Activated naive CD8-positive, alpha-beta T cell treated with anti-CD3 and anti-CD28 coated beads, Interleukin-2, amount 10 ng/mL, durations not matched to agents 7 days and 5 days (primary cell): Measurements from ENCODE around the gene TAF1A. TPM values are rescaled to one million over a fixed set of nuclear protein-coding genes. Genes with fewer than 3 reads are reported as not detected.

Experiments
- ATAC-seq: fragments of 150-1000 bp; cut with Tn5 transposase; one replicate; pipeline ENCODE4 v1.10.0; 2021; ENCODE audit warnings: low read depth, moderate library complexity
- POLR2A ChIA-PET: fragments of 350-600 bp; sonication (Branson Sonifier 250); formaldehyde crosslinking; loops from one replicate; lab custom pipeline; 2021; ENCODE audit warnings: antibody characterized with exemption; lab: Charles Lee
- DNase-seq: peaks from one replicate; pipeline ENCODE4 v3.0.0; 2021
- H3K27ac Mint-ChIP-seq: one replicate; pipeline ENCODE4 v1.8.0; 2022; ENCODE audit warnings: mild to moderate bottlenecking, mixed read lengths
- H3K27me3 Mint-ChIP-seq: one replicate; pipeline ENCODE4 v1.8.0; 2022; ENCODE audit warnings: mild to moderate bottlenecking, moderate library complexity, mixed read lengths
- H3K36me3 Mint-ChIP-seq: one replicate; pipeline ENCODE4 v1.8.0; 2021; ENCODE audit warnings: mild to moderate bottlenecking, mixed read lengths
- H3K4me1 Mint-ChIP-seq: one replicate; pipeline ENCODE4 v1.8.0; 2021; ENCODE audit warnings: mixed read lengths
- H3K4me3 Mint-ChIP-seq: one replicate; pipeline ENCODE4 v1.8.0; 2022; ENCODE audit warnings: mild to moderate bottlenecking, moderate library complexity, mixed read lengths
- H3K9me3 Mint-ChIP-seq: one replicate; pipeline ENCODE4 v1.8.0; 2021; ENCODE audit warnings: mixed read lengths
- total RNA-seq, 2 experiments: library from RNA; stranded (reverse); gene quantifications; one replicate each; pipeline ENCODE4 v1.2.3, GENCODE V29; 2021

The TAF1A gene
- total RNA-seq, 2 experiments from 2014 or later, result 12.1 to 14.4 TPM

- Mint-ChIP-seq H3K4me3 (no peak overlapping the region), H3K9me3 (no peaks in the 10 kb centered on the region), H3K4me1 (peaks cover 29% of the 10 kb centered on the region), H3K27ac (no peak overlapping the region), H3K36me3 (peaks cover 31% of the 10 kb centered on the region), H3K27me3 (no peaks in the 10 kb centered on the region)
- DNase-seq (no peak), ATAC-seq (no peak)
- POLR2A ChIA-PET, result no interaction called here
Observed at GRCh38 chr1:222586842-222587241, 2.9 kb downstream of the TAF1A start.

- Mint-ChIP-seq H3K36me3 (peaks cover 47% of the 10 kb centered on the region), H3K27me3 (no peaks in the 10 kb centered on the region), H3K9me3 (no peaks in the 10 kb centered on the region), H3K4me3 (no peak overlapping the region), H3K27ac (no peak overlapping the region), H3K4me1 (peaks cover 13% of the 10 kb centered on the region)
- ATAC-seq (no peak), DNase-seq (no peak)
- POLR2A ChIA-PET, result no interaction called here
Observed at GRCh38 chr1:222583079-222583478, 6.7 kb downstream of the TAF1A start.

- DNase-seq, result no peak
- no peak overlapping the region for H3K27ac Mint-ChIP-seq
- H3K27me3 Mint-ChIP-seq, result no peaks in the 10 kb centered on the region
- no peaks in the 10 kb centered on the region for H3K9me3 Mint-ChIP-seq
- no peak overlapping the region for H3K4me3 Mint-ChIP-seq
- ATAC-seq, result no peak
- POLR2A ChIA-PET, result no interaction called here
- peaks cover 50% of the 10 kb centered on the region for H3K36me3 Mint-ChIP-seq
- H3K4me1 Mint-ChIP-seq, result peaks cover 13% of the 10 kb centered on the region
Observed at GRCh38 chr1:222582099-222582774, 7.5 kb downstream of the TAF1A start.

GRCh38 chr1:222579316-222579715 is 10.4 kb downstream of the TAF1A start:
- POLR2A ChIA-PET, result no interaction called here
- Mint-ChIP-seq H3K36me3 (peaks cover 52% of the 10 kb centered on the region), H3K27me3 (no peaks in the 10 kb centered on the region)

GRCh38 chr1:222570837-222571236 is 18.9 kb downstream of the TAF1A start:
- no peak overlapping the region for H3K4me3 Mint-ChIP-seq
- H3K4me1 Mint-ChIP-seq, result peaks cover 5% of the 10 kb centered on the region
- DNase-seq (no peak), ATAC-seq (no peak)
- POLR2A ChIA-PET, result no interaction called here
- H3K27me3 Mint-ChIP-seq, result no peaks in the 10 kb centered on the region
- peaks cover 7% of the 10 kb centered on the region for H3K9me3 Mint-ChIP-seq
- H3K36me3 Mint-ChIP-seq, result peaks cover 52% of the 10 kb centered on the region
- no peak overlapping the region for H3K27ac Mint-ChIP-seq

More at GRCh38 chr1:222579316-222579715, 10.4 kb downstream of the TAF1A start:
- Mint-ChIP-seq H3K27ac (no peak overlapping the region), H3K4me1 (peaks cover 9% of the 10 kb centered on the region), H3K9me3 (no peaks in the 10 kb centered on the region), H3K4me3 (no peak overlapping the region)
- DNase-seq, result no peak
- no peak for ATAC-seq

GRCh38 chr1:222561656-222562055 is 28.1 kb downstream of the TAF1A start:
- DNase-seq (no peak), ATAC-seq (no peak)
- H3K27ac Mint-ChIP-seq, result no peak overlapping the region
- H3K9me3 Mint-ChIP-seq, result no peaks in the 10 kb centered on the region
- POLR2A ChIA-PET, result no interaction called here
- H3K4me1 Mint-ChIP-seq, result no peaks in the 10 kb centered on the region
- H3K27me3 Mint-ChIP-seq, result no peaks in the 10 kb centered on the region
- H3K4me3 Mint-ChIP-seq, result no peak overlapping the region
- H3K36me3 Mint-ChIP-seq, result peaks cover 18% of the 10 kb centered on the region

GRCh38 chr1:222557574-222557973 is 32.2 kb downstream of the TAF1A start:
- Mint-ChIP-seq H3K27ac (no peak overlapping the region), H3K9me3 (no peaks in the 10 kb centered on the region), H3K4me1 (no peaks in the 10 kb centered on the region), H3K27me3 (no peaks in the 10 kb centered on the region), H3K36me3 (peaks cover 18% of the 10 kb centered on the region), H3K4me3 (no peak overlapping the region)
- POLR2A ChIA-PET, result interaction anchor here (0.6 kb wide), 1 partner anchor 18 kb away, joined by 10 read pairs; no protein-coding TSS in a partner anchor
- no peak for DNase-seq
- ATAC-seq, result no peak

- POLR2A ChIA-PET, result interaction anchor here (0.6 kb wide), 1 partner anchor 18 kb away, joined by 10 read pairs; no protein-coding TSS in a partner anchor
- no peak for ATAC-seq
- Mint-ChIP-seq H3K27me3 (no peaks in the 10 kb centered on the region), H3K36me3 (peaks cover 17% of the 10 kb centered on the region), H3K4me1 (no peaks in the 10 kb centered on the region), H3K9me3 (no peaks in the 10 kb centered on the region), H3K27ac (no peak overlapping the region), H3K4me3 (no peak overlapping the region)
- no peak for DNase-seq
Observed at GRCh38 chr1:222557148-222557547, 32.6 kb downstream of the TAF1A start.

- Mint-ChIP-seq H3K27me3 (no peaks in the 10 kb centered on the region), H3K27ac (no peak overlapping the region), H3K9me3 (no peaks in the 10 kb centered on the region), H3K4me3 (no peak overlapping the region), H3K36me3 (peaks cover 14% of the 10 kb centered on the region), H3K4me1 (no peaks in the 10 kb centered on the region)
- DNase-seq (no peak), ATAC-seq (no peak)
- POLR2A ChIA-PET, result no interaction called here
Observed at GRCh38 chr1:222555992-222556615, 33.6 kb downstream of the TAF1A start.

- no peak overlapping the region for H3K27ac Mint-ChIP-seq
- no peaks in the 10 kb centered on the region for H3K4me1 Mint-ChIP-seq
- H3K9me3 Mint-ChIP-seq, result no peaks in the 10 kb centered on the region
- ATAC-seq, result no peak
- H3K27me3 Mint-ChIP-seq, result no peaks in the 10 kb centered on the region
- no peak overlapping the region for H3K4me3 Mint-ChIP-seq
- POLR2A ChIA-PET, result no interaction called here
- no peak for DNase-seq
- peaks cover 12% of the 10 kb centered on the region for H3K36me3 Mint-ChIP-seq
Observed at GRCh38 chr1:222554177-222554576, 35.6 kb downstream of the TAF1A start.

GRCh38 chr1:222552882-222553281 is 36.9 kb downstream of the TAF1A start:
- no peaks in the 10 kb centered on the region for H3K27me3 Mint-ChIP-seq
- ATAC-seq, result no peak
- H3K9me3 Mint-ChIP-seq, result no peaks in the 10 kb centered on the region
- no peaks in the 10 kb centered on the region for H3K4me1 Mint-ChIP-seq
- H3K36me3 Mint-ChIP-seq, result peaks cover 11% of the 10 kb centered on the region
- POLR2A ChIA-PET, result no interaction called here
- no peak overlapping the region for H3K27ac Mint-ChIP-seq
- H3K4me3 Mint-ChIP-seq, result no peak overlapping the region
- no peak for DNase-seq

- DNase-seq, result no peak
- Mint-ChIP-seq H3K9me3 (no peaks in the 10 kb centered on the region), H3K4me1 (no peaks in the 10 kb centered on the region), H3K27me3 (peaks cover 15% of the 10 kb centered on the region), H3K4me3 (no peak within 1 kb of the TSS), H3K36me3 (no peaks in the 10 kb centered on the region), H3K27ac (no peak within 1 kb of the TSS)
- ATAC-seq, result no peak
- POLR2A ChIA-PET, result no interaction called here
Observed at GRCh38 chr1:222547944-222548671, 41.6 kb downstream of the TAF1A start, which contains the start of gene HHIPL2. Gene HHIPL2, minus strand, starts transcription at chr1:222548104. Its CDS starts 60 bp downstream, at chr1:222548044.

- POLR2A ChIA-PET, result no interaction called here
- Mint-ChIP-seq H3K9me3 (no peaks in the 10 kb centered on the region), H3K27ac (no peak overlapping the region), H3K36me3 (no peaks in the 10 kb centered on the region), H3K4me3 (no peak overlapping the region), H3K4me1 (no peaks in the 10 kb centered on the region), H3K27me3 (peaks cover 15% of the 10 kb centered on the region)
- no peak for DNase-seq
- no peak for ATAC-seq
Observed at GRCh38 chr1:222547260-222547614, 42.5 kb downstream of the TAF1A start.
